ENCODE measurements around the gene GFOD2.
"Not testable (repeated sequence)": the region's sequence is repeated elsewhere in the genome, so short reads cannot be mapped to it uniquely, and the experiment has no call there.

Gene GFOD2, protein sequence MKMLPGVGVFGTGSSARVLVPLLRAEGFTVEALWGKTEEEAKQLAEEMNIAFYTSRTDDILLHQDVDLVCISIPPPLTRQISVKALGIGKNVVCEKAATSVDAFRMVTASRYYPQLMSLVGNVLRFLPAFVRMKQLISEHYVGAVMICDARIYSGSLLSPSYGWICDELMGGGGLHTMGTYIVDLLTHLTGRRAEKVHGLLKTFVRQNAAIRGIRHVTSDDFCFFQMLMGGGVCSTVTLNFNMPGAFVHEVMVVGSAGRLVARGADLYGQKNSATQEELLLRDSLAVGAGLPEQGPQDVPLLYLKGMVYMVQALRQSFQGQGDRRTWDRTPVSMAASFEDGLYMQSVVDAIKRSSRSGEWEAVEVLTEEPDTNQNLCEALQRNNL

DNA sequence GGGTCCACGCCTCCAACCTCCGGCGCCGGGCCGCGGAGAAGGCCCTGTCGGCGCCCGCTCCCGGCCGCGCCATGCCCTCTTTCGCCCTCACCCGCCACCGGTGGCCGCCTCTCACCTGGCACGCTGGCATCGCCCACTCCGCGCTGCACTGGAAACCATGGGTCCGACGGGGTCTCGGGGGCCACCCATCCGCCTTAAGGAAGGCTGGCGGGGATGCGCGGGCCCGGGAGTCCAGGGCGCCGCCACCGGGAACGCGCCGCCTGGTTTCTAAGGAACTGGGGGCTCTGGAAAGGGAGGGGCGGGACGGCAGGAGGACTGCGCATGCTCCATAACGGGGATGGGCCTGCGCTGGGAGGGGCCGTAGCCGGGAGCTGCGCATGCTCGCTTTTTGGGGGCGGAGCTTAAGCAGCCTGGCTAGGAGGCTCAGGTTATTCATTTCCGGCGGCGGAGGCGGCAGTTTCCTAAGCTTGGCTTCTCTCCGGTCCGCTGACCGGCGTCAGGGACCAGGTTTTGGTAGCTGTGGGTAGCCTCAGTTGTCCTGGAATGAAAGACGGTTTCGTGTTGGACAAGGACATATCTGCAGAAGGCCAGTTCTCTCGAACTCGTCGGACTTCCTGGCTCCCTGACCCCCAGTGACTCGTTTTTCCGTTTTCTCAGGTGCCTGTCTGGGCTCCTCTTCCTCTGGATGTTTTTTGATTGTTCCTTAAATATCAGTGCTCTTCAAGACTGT is at the start of gene GFOD2:
Gene GFOD2, minus strand, starts transcription at position 269 of the 730 bp plus-strand sequence. CDS start 33,601 bp downstream, outside the sequence.
- DNase-seq, result peak; percentile 87

DNA sequence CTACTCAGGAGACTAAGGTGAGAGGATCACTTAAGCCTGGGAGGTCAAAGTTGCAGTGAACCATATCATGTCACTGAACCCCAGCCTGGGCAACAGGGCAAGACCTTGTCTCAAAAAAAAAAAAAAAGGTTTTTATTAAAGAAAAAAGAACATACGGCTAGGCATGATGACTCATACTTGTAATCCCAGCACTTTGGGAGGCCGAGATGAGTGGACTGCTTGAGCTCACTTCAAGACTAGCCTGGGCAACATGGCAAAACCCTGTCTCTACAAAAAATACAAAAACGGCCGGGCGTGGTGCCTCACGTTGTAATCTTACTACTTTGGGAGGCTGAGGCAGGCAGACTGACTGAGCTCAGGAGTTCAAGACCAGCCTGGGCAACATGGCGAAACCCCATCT is 48.8 kb upstream of the GFOD2 start:
- peak; percentile 86 for DNase-seq

DNA sequence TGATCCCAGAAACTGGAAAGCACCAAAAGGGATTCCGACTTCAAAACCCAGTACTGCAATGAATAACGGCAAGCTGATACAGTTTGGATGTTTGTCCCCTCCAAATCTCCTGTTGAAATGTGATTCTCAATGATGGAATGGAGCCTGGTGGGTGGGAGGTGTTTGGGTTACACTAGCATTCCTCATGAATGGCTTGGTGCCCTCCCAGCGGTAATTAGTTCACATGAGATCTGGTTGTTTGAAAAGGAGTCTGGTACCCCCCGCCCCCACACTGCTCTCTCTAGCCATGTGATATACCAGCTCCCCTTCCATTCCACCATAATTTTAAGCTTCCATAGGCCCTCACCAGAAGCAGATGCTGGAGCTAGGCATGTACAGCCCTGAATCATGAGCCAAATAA is 47.2 kb upstream of the GFOD2 start:
- DNase-seq, result no peak

DNA sequence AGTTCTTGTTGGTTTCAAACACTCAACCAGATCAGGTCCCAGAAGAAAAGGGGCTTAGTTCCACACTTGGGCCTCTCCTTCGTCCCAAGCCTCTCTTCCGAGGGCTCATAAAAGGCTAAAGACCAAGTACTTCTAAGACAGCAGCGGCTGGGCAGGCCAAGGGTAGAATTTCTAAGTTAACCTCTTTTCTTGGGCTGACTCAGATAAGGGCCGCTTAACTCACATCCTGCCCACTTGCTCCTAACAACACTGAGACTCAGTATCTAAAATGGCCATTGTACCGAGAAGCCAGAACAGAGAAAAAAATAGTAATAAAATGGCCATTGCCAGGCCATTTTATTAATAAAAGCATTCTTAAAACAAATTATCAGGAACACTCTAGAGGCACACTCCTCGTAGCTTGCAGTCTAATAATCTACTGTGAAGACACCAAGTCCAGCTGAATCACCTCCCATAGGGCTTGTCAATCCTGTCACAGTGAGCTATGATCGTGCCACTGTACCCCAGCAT is 45.1 kb upstream of the GFOD2 start:
- DNase-seq, result no peak

DNA sequence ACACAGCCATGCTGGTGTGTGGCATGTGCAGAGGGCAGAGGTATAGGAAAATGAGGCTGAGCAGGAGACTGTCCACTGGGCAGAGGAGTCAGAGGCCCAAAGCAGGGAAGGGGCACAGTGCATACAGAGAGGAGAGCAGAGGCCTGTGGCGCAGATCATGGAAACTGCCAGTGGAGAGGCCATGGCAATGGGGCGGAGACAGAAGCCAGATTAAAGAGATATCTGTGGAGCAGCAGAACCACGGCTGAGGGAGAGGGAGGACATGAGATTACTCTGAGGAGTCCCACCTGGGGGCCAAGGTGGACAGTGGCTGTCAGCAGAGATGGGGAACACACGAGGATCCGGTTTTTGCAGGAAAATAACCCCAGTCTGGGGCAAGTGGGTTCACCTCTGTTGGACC is 44.0 kb upstream of the GFOD2 start:
- no peak for DNase-seq

- no peak for DNase-seq
These were observed 43.3 kb upstream of the GFOD2 start for GRCh38 chr16:67762385-67762784.

GRCh38 chr16:67761924-67762323 is 42.8 kb upstream of the GFOD2 start:
- no peak for DNase-seq

GRCh38 chr16:67760956-67761230 is 41.8 kb upstream of the GFOD2 start:
- no peak for DNase-seq

- DNase-seq, result no peak
These were observed 41.3 kb upstream of the GFOD2 start for GRCh38 chr16:67760206-67760955.

DNA sequence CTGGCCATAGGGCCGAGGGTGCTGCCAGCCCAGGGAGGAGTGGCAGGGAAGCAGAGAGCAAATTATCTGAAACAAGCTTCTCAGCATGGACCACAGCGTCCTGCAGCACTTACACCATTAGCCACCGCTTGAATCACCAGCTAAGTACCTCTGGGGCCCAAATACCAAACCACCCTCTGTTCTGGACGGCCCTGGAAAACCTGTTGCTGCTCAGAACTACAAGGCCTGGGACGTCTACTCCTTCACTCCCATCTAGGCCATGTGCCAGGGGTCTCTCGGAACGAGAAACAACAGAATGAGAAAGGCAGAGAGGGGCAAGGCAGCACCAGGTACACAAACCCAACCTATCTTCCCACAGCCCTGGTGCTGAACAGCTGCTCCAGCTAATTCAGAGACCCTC is 39.9 kb upstream of the GFOD2 start:
- no peak for DNase-seq

GRCh38 chr16:67758006-67758405 is 38.9 kb upstream of the GFOD2 start:
- DNase-seq, result no peak

DNA sequence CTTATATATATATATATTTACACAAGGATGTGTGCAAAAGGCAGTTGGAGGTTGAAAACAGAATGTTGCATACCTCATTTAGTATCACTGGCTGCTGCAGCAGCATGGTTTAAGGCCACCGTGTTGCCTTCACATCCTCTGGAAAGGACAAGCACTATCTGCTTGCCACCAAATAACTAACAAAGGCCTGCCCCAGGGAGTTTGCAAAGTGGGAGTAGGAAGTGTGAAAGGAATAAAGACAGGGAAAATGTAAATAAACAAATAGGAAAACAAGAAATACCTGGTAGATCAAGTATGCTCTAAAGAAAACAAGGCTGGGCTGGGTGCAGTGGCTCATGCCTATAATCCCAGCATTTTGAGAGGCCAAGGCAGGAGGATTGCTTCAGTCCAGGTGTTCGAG is 33.5 kb upstream of the GFOD2 start:
- DNase-seq, result no peak

DNA sequence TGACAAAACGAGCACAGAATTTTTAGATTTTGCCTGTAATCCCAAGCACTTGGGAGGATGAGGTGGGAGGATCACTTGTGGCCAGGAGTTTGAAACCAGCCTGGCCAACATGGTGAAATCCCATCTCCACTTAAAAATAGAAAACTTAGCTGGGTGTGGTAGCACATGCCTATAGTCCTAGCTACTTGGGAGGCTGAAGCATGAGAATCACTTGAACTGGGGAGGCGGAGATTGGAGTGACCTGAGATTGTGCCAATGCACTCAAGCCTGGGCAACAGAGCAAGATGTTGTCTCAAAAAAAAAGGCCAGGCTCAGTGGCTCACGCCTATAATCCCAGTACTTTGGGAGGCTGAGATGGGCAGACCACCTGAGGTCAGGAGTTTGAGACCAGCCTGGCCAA is 32.2 kb upstream of the GFOD2 start:
- DNase-seq, result not testable (repeated sequence)

DNA sequence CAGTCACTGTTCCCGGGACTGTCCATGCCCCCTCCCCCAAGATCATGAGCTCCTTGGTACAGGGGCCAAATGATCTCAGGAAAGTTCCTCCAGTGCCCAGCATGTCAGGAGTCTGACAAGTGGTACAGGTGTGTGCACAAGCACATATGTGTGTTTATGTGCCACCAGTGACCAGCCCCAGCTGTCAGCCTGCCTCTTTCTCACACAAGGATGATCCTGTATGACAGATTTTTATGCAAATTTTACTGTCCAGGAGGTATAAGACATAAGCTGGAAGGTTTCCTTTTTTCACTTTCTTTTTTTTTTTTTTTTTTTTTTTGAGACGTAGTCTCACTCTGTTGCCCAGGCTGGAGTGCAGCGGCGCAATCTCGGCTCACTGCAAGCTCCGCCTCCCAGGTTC is 31.4 kb upstream of the GFOD2 start:
- DNase-seq, result no peak

- DNase-seq, result no peak
These were observed 30.4 kb upstream of the GFOD2 start for GRCh38 chr16:67749436-67750078.

DNA sequence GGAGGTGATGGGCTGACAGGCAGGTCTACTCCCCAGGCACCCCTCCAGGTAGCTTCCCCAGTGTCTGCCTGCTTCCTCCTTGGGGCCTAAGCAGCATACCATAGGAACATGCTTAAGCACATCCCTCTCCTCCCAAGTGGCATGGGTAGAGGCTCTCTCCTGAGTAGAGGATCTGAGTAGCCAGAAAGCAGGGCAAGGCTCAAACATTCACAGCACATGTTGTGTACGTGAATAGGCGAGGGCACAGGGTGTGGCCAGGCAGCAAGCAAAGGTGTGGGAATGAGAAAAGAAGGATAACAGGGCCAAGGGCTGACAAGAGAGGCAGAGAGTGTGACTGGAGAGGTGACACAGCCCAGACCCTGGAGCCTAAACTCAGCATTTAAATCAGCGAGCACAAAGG is 29.7 kb upstream of the GFOD2 start:
- no peak for DNase-seq

DNA sequence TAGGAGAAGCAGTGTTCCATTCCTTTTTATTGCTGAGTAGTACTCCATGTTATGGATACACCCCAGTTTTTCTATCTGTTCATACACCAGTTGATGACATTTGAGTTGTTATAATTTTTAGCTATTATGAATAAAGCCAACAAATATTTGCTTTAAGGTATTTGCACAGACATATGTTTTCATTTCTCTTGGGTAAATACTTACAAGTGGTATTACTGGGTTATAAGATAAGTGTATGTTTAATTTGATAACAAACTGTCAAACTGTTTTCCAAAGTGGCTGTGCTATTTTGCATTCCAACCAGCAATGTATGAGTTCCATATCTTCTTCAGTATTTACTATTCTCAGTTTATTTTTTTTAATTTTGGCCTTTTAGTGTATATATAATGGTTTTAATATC is 27.7 kb upstream of the GFOD2 start:
- DNase-seq, result no peak

GRCh38 chr16:67741118-67741517 is 22.0 kb upstream of the GFOD2 start:
- no peak for DNase-seq

DNA sequence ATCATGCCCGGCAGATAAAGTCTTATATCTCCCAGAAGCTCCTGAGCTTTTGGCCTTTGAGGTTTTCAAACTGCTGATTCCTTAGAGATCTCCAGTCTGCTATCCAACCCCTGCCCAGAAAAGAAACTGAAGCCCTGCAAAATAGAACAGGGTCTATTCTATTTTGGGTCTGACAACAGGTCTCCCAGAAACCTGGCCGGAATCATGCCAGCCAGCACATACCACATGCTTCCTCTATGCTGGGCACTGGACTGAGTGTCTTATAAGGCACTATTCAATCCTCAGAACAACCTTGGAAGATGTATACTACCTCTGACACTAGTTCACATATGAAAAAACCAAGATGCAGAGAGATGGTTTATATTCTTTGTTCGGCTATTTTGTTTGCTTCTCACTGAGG is 21.3 kb upstream of the GFOD2 start:
- no peak for DNase-seq

DNA sequence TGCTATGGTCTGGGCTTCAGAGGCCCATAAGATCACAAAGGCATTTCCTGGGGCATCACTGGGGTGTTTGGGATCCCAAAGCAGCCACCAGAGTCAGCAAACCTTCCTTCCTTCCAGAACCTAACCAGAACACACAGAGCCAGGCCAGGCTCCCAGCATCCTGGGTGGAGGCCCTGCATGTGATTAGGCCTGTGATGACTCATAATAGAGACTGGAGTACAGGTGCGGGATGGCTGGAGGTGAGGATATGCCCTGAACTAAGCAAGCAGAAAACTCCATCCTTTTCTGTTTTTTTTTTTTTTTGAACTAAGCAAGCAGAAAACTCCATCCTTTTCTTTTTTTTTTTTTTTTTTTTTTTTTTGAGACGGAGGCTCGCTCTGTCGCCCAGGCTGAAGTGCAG is 17.7 kb upstream of the GFOD2 start:
- DNase-seq, result no peak

DNA sequence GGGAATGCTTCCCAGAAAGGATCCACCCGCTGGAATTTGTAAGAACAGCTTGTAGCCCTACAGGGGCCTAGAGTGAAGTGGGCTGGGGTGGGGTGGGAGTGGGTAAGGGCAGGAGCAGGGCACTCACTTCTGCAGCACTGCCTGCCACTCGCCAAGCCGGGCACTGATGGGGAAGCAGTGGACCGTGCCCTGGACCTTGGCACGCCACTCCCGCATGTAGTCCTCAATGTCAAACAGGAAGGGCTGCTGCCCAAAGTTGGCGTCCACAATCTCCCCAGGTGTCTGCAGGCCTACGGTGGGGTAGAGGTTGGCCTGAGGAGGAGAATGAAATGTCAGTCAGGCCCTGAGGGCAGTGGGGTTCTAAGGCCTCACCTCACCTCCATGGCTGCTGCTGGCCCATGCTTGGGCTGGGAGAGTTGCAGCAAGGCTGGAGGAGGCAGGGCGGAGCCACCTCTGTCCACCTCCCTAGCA is 15.7 kb upstream of the GFOD2 start:
- no peak for DNase-seq

DNA sequence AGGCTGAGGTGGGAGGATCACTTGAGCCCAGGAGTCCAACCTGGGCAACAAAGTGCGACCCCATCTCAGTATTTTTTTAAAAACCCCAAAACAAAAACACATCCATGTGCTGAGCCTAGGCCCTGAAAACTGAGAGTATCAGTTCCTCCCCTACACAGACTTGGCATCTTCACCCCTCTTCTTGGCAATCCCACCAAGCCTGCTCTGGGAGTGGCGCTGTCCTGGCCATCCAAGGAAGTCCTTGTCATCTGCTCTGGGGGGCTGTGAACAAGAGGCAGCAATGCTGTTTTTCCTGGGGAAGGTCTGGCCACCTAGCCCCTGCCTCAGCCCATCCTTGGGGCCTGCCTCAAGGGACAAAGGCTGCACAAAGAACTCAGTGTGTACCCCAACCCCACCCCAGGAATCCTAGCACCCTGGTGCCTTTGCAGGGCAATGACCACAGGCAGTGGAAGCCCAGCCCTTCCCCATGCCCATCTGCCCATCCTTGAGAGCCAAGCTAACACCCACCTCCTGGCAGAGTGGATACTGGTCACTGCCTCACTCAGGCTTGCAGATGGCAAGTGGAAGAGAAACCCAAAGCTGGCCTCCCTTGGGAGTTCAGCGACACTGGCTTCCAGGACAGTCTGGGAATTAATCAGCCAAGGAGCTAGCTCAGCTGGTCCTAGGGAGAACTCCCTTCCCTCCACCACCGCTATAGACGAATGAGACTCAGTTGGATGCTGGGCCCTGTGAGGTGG is 14.8 kb upstream of the GFOD2 start:
- DNase-seq, result no peak

DNA sequence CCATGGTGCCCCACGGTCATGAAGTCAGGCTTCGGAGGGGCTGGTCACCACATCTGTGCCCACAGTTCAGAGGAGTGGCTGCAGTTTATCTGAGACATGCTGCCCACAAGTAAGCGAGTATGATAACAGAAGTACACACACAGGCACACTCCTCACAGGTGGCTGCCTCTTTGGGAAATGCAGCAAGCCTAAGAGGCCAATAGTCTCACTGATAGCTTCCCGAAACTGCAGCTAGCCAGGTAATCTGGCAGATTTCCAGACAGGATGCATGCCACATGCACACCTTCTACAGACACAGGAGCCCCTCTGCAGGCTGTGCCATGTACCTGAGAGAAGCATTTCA is 12.6 kb upstream of the GFOD2 start:
- no peak for DNase-seq
